Stimulated activated CD8-positive, alpha-beta memory T cell treated with anti-CD3 and anti-CD28 coated beads, Interleukin-15, amount 100 ng/mL, for 4 hours (primary cell): Measurements from ENCODE around the gene FNDC11.

ENCODE experiments used
- DNase-seq, 2 donors: peaks; one replicate each; pipeline ENCODE4 v3.0.0-alpha.2; 2020; ENCODE audit warnings: low read depth in 2 of 2

Gene FNDC11

DNA sequence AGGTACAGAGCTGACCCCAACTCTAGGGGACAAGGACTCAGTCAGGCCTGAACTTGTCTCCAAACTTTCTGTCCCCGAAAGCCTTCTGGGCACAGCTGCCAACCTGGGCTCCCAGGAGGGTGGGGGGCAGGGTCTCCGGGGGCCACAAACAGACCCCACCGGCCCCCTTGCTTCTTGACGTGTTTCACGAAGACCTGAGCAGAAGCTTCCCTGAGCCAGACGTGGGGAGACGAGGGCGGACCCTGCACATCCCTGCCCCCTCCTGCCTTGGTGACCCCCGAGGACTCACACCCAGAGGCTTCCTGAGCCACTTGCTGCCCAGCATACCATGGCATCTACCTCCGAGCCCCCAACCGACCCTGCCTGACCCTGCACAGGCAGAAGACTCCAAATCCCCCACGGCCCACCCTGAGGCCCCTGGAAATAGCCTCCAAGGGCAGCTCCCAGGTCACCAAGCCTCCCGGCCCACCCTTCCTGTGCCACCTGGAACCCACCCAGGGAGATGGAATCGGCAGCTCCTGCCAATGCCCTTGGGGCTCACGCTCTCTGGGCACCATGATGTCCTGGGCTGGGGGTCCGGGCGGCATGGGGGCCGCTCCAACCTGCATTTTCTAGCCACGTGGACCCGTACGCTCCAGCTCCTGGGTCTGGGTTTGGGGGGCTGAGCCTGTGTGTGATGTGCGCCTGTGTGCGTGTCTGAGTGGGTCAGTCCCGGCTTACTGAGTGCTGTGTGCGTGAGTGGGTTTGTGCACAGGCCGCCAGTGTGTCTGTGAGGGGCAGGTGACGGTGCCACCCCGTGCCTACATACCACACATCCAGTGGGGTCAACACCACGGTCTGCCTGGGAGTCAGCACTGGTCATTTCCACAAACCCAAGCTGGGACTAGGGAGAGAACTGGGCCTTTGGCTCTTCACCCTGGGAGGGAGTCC is 14.3 kb upstream of the FNDC11 start:
- no peak for DNase-seq

DNA sequence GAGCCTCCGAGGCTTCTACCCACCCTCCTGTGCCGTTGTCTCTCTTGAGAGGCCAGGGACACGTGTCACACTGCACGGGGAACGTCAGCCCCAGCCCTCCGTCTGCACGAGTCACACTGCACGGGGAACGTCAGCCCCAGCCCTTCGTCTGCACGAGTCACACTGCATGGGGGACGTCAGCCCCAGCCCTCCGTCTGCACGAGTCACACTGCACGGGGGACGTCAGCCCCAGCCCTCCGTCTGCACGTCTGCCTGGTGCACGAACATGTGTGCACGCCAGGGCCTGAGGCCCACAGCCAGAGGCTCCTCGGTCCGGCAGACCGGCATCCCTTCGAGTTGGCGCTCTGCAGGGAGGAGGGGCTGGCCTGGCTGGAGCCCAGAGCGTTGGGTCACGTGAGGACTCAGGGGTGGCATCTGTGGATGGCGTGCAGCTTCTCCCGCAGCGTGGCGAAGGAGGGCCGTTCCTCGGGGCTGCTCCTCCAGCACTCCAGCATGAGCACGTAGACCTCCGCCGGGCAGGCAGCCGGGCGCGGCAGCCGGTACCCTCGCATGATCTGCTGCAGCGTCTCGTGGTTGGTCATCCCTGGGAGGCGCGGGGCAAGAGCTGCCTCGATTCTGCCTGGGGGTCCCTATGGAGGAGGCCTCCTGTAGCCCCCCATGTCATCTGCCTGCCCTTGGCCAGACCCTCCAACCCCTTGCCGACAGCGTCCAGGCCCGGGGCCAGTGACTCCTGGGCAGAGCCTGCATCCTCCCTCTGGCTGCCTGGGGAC is 13.4 kb upstream of the FNDC11 start:
- no peak for DNase-seq

DNA sequence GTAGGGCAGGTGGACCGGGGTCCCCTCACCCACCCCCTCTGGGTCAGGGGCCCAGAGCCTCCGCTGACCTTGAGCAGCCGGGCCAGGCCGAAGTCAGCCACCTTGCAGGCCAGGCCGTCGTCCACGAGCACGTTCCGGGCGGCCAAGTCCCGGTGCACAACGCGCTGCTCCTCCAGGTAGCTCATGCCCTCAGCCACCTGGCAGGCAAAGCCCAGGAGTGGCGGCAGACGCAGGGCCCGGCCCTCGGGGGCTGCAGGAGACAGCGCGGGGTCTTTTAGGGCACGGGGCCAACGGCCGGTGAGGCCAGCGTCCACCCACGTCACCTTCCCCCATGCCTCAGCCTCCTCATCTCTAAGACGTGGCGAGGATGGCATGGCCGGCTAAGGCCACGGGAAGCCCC is 12.6 kb upstream of the FNDC11 start:
- DNase-seq: no peak

DNA sequence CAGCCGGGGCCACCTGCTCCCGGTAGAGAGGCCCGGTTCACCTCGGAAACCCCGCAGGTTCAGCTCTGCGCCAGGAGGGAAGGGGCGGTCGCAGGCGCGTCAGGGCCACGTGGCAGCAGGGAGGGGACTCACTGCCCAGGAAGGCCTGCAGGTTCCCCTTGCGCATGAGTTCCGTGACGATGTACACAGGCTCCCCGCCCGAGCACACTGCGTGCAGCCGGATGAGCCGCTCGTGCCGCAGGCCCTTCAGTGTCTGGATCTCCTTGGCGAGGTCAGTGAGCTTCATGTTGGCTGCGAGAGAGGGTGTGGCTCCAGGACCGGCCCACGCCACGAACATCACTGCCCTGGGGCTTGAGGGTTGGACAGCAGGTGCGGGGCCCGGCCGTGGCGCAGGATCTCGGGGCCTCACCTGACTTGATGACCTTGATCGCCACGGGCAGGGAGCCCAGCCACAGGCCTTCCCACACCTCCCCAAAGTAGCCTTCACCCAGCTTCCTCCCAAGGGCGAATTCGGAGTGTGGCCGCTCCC is 11.9 kb upstream of the FNDC11 start:
- DNase-seq: no peak

DNA sequence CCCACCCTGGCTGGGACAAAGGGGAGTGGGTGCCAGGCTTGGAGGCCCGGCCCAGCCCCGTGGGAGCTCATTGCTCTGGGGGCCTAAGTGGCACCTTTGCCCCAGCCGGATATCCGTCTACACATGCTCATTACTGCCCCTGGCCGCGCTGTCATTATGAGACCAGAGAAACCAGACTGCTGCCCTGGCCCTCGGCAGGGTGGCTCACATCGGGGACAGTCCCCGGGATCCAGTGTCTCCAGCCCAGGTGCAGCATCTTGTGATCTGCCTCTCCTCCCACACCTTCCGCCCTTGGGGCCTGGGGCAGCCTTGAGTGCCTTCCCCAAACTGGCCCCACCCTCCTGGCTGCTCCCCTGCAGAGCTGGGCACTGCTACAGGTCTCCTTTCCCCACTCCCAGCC is 11.3 kb upstream of the FNDC11 start:
- no peak for DNase-seq

DNA sequence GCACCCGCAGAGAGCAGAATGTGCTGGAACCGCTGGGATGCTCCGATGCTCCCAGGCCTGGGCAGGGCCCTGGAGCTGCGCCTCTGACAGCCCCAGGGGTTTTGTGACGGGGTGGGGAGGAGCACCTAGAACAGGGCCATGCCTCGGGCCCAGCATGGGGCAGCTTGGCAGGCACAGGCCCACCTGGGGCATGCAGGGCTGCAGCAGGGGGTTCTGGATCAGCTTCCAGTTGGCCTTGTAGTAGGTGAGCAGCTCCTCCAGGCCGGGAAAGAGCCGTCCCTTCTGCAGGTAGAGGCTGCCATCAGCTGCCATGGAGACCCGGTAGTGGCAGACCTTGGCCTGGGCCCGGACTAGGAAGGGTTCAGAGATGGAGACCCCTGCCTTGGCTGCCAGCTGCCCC is 10.8 kb upstream of the FNDC11 start:
- DNase-seq: no peak

DNA sequence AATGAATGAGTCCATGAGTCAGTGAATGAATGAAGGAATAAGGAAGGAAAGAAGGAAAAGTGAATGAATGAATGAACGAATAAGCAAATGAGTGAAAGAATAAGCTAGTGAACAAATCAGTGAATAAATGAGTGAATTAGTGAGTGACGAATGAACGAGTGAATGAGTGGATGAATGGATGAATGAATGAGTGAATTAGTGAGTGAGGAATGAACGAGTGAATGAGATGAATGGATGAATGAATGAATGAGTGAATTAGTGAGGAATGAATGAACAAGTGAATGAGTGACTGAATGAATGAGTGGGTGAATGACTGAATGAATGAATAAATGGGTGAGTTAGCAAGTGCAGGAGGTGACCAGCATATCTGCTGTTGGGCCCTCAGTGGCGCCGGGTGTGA is 10.2 kb upstream of the FNDC11 start:
- DNase-seq: no peak

DNA sequence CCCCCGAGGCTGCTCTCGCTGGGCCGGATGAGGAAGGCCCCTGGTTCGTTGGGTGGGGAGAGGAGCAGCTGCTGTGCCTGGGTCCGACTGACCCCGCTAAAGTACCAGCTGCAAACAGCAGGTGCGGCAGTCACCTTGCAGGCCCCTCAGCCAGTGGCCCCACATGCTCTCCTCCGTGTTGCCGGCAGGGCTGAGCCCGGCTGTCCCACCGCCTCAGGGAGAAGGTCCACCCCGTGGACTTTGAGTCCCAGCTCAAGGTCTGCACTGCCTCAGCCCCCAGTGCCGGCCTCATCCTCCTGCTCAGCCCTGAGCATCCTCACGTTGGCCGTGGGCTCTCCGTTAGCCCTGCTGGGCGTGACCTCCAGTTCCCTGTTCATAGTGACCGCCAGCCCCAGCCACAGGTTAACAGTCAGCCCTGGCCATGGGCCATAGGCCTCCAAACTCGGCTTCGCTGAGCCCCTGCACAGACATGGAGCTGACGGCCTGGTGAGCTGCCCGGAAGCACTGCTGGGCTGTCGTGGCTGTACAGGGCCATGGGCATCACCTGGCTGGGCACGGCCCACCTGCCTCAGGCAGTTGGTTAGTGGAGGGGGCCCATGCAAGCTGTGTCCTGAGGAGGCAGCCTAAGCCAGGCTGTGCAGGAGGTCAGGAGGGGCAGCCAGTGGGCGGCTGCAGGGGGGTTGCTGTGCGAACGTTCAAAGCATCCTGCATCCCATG is 9.6 kb upstream of the FNDC11 start:
- no peak for DNase-seq

DNA sequence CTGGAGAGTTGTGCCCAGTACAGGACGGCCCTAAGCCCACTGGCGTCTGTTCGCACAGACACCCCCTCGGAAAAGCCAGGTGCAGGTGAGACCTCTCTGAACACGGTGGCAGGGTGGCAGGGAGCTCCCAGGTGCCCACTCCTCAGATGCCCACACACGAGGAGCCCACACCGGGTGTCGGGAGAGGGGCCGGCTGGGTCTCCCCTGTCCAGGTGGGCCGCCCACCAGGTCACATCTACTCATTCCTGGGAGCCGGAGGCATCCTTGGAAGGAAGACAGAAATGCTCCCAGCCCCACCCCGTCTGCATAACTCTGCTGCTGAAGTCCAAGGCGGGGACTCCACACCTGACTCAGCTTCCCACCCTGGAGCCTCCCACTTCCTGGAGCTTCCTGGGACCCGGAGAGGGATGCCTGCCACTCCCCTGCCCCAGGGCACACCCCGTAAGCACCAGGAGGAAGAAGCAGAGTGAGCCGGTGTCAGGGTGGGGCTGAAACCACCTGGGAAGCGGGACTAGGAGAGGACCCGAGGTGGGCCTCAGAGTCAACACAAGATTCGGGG is 8.9 kb upstream of the FNDC11 start:
- DNase-seq: no peak

DNA sequence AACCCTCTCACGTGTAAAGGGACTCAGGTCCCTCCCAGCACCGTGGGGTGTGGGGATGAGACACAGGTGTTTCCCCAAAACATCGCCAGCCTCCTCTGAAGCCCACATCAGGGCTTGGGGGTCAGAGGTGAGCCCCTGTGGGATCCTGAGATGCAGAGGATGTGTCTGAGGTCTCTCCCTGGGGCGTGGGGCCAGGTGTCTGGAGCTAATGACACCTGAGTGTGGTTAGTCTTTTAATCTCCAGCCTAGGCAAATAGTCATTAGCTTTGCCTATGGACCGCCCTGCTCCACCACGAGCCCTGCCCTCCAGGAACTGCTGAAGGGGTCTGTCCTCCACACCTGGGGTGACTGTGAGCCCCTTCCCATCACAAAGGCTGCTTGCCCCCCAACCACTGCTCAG is 8.1 kb upstream of the FNDC11 start:
- DNase-seq: no peak

DNA sequence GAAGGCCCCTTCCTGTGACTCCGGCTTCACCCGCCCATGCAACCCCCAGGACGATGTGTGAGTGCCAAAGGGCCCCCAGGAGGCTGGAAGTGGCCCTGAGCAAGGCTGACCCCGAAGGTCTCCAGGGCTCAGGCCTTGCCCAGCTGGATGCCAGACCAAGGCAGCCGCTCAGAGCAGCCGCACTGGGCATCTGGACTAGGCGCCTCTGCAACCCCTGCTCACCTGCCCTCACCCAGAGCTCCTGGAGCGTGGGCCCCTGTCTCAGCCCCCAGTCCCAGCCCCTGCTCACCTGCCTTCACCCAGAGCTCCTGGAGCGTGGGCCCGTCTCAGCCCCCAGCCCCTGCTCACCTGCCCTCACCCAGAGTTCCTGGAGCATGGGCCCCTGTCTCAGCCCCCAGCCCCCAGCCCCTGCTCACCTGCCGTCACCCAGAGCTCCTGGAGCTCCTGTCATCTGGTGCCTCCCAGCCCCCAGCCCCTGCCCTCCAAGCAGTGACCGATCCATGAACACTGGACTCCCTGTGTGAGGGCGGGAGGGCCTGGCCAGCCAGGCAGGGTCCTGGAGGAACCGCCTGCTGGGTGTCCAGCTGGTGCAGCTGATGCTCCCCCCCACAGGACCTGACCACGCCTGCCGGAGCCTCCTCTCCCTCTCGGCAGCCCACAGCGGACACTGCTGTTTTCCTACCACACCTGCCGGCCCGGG is 7.6 kb upstream of the FNDC11 start:
- DNase-seq: no peak

DNA sequence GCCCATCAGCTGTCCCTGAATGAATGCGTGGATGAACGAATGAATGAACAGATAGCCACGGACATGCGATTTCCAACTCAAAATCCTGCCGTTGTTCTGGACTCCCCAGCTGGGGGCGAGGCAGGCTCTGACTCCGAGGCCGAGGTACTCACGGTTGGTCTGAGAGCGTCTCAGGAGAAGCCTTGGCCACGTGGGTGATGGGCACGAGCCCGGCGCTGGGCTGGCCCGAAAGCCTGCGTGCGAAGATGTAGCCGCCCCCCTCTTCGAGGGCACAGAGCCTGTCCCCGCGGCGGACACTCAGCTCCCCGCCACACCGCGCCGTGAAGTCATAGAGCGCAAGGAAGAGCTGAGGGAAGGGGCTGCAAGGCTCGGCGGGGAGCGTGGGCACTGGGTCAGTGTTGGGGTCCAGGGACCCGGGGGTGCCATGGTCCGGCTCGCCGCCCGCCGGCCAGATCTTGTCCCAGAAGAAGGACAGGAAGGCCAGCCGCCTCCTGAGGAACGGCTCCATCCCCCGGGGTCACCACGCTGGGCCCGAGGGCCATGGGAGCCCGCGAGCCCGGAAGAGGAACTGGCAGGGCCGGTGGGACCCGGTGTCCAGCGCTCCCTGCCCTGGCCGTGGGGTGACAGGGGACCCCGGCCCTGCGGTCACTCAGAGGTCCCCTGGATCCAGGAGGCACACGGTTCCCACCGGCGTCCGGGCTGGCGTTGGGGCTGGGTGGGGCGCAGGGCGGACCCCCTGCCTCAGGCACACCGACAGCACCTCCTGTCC is 6.8 kb upstream of the FNDC11 start:
- DNase-seq: no peak

DNA sequence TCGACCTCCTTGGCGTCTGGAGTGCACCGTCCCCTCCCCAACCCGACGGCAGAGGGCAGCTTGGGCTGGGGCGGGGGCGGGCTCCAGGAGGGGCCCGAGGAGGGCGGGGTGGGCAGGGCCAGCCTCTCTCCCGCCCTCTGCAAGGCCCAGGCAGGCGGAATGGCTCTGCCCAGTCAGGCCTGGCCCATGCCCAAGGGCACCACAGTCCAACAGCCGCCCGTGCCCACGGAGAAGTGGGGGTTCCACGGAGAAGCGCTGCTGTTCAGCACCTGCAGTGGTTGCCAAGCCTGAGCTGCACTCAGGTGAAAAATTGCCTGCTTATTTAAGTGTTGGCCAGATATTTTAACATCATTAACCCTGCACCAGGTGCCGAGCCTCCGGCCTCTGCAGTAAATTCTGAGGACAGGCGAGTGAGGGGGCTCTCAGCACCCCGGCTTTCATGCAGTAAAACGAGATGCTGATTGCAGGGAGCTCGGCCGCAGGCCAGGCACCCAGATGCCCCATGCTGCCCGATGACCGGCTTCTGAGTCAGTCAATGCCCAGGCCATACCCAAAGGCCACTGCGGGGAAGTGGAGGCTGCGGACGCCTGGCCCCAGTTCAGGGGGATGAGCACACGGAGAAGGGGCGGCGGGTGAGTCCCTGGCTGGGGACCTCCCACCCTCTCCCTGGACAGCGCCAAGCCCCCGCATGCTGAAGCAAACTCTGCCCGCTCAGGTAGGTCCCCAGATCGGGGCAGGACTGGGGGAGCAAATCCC is 6.1 kb upstream of the FNDC11 start, which contains the start of gene SRMS:
Gene SRMS, minus strand, starts transcription at position 25 of the 756 bp plus-strand sequence. CDS start 286 bp downstream, outside the sequence.
- DNase-seq: no peak

DNA sequence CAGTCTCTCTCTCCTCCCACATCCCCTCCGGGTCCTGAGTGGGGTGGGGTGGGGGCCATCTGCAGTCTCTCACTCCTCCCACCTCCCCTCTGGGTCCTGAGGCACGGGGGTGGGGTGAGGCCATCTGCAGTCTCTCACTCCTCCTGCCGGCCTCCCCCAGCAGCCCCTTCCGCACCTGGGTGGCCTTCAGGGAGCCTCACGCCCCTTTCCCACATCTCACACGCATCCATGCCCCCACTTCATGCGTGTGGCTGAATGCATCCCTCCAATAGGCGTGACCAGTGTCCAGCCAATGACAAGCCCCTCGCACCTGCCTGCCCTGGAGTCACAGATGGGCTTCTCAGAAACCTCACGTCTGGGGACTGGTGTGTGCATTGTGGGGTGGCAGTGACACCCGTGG is 5.4 kb upstream of the FNDC11 start:
- DNase-seq: no peak

DNA sequence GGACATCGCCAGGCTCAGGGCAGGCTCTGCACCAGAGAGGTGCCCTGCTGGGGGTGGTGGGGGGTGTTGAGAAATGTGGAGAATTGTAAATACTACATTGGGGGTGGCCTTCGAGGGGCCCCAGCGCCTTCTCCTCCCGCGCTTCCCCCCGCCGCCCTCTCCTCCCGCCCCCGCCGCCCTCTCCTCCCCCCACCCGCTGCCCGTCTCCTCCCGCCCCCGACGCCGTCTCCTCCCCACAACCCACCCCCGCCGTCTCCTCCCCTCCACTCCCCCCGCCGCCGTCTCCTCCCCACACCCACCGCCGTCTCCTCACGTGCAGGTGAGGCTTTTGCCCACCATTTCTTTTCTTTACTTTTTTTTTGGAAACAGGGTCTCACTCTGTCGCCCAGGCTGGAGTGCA is 4.9 kb upstream of the FNDC11 start:
- no peak for DNase-seq

DNA sequence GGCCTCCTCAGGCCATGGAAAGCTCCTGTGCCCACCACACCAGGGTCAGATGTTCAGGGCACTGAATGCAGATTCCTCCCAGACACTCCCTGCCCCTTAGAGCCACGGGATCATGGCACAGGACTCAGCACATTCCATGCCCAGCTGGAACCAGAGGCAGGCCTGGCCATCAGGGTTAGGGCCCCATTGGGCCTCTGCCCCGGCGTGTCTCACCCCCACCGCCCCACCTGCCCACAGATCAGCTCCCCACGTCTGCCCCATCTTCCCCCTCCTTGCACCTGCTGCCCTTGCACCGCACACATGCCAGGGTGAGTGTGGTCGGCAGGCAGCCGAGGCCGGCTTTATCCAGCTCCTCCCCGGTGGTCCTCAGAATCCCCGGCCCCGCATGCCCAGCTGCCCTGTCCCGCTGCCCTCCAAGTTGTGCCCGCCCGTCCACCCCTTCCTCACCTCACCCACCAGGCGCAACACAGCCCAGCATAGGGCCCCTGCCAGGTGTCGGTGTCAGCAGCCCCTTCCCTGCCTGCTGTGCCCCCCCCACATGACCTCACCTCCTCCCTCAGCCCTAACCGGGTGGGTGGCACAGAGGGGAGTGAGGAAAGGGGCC is 4.2 kb upstream of the FNDC11 start:
- DNase-seq: no peak

DNA sequence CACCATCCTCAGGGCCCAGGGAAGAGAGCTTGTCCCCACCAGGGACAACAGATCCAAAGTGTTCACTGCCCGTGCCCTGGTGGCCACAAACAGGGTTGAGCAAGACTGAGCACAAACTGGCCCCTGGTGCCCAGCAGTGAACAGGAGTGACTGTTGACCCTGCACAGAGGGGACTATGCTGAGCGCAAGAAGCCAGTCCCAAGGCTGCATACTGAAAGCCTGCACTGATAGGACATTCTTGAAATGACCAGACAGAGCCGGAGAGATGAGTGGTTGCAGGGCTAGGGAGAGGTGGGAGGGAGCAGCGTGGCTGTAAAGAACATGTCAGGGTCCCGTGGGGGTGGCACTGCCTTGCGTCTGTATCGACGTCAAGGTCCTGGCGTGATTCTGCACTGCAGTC is 2.9 kb upstream of the FNDC11 start:
- no peak for DNase-seq

DNA sequence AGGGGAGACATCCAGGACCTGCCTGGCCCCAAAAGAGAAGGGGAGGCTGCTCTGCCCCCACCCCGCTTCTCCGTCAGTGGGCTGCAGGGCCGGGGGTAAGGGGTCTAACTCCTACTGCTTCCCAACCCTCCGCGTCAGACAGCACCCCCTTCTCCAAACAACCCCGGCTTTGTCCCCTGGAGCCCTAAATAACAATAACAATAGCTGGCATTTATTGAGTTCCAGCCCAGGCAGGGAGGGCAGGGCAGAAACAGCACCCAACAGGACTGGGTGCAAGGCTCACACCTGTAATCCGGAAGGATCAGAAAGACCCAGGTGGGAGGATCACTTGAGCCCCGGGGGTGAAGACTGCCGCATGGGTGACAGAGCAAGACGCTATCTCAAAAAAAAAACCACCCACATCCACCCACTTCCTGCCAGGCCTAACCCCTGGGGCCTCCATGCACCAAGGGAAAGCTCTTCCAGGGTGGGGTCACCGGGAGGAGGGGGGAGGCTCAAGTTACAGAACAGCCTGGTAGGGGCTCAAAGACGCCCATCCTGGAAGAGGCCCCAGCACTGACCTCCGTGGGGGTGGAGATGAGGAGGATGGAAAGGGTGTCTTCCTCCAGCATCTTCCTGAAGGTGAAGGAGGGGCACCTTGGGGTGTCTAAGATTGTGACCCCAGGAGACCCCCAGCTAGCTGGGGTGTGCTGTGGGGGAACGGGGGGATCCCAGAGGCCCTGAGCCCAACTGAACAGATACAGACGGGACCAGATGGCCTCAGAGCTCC is 1.3 kb upstream of the FNDC11 start:
- DNase-seq: peak in 1 of 2 donors; percentile 27
